Measurements from ENCODE around the gene AKAP7. TPM values are rescaled to one million over a fixed set of nuclear protein-coding genes. Genes with fewer than 3 reads are reported as not detected.
"Not testable (repeated sequence)": the region's sequence is repeated elsewhere in the genome, so short reads cannot be mapped to it uniquely, and the experiment has no call there.

Gene AKAP7
- total RNA-seq (2021; ENCODE audit: unreplicated experiment) (3.1 TPM), Bru-seq, nascent RNA (percentile 61 among the genes with signal in this experiment), BruChase-seq, experiment 1, labeled RNA remaining after a 6-hour chase (percentile 45 among the genes with signal in this experiment), BruChase-seq, experiment 2, labeled RNA remaining after a 2-hour chase (percentile 45 among the genes with signal in this experiment)
- 0.45 and 1.9 TPM in 2 replicates for polyA plus RNA-seq (2012)
- long read RNA-seq, partial matches to known transcripts: 1 of 14 reads
- long read RNA-seq, other reads (novel, unspliced or antisense): 10 of 14 reads

DNA sequence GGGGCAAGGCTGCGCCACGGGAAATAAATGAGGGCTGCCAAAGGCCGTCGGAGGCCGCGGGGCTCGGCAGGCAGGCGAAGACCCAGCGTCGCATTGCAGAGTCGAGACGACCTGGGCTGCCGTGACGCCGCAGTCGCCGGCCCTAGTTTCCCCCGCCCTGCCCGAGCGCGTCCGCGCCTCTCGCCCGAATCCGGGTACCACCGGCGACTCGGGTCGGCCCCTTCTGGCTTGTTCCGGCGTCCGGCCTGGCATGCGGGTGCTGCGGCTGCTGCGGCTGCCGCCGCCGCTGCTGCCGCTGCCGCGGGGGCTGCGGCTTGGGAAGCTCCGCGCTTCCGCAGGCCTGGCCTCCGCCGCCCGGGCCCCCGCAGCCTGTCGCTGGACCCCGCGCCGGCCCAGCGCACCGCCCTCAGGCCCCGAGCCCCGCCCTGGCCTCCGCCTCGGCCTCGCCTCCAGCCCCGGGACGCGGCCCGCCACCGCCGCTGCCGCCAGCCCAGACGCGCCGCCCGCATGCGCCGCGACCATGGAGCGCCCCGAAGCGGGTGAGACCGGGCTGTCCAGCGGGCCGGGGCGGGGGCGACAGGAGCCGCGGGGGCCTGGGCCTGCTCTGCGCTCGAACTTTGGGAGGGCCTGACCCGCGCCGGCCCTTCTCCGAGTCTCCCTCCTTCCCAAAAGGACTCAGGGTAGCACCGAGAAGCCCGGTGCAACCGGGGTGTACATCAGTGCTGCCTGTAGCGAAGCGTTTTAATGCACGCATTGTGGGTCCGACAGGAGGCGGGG, at the start of gene AKAP7:
Gene AKAP7, plus strand, starts transcription at position 224 of the 777 bp plus-strand sequence. Its CDS starts 297 bp downstream, at position 521.
- Histone ChIP-seq H3K27me3 (ENCODE audit: insufficient read depth, low read length) (no peaks in the 10 kb centered on the region), H3K9me3 (ENCODE audit: control insufficient read depth in 1 of 2, insufficient read depth in 1 of 2, low read depth in 1 of 2, low read length in 2 of 2) (no peaks in the 10 kb centered on the region), H3K4me1 (ENCODE audit: control insufficient read depth in 1 of 2, insufficient read depth in 2 of 2, low read length in 2 of 2) (peaks cover 5 to 15% of the 10 kb centered on the region in 2 experiments; a peak in 3 of 4 replicates), H4K20me1 (ENCODE audit: insufficient read depth) (no peaks in the 10 kb centered on the region), H3K4me3 (replicated peaks in 1 of 2; ENCODE audit: low read depth in 1 of 2, low read length in 2 of 2) (peak within 1 kb of the TSS; percentile 58 to 71), H3K9ac (ENCODE audit: low read length) (peak within 1 kb of the TSS; percentile 76), H3K9me2 (ENCODE audit: insufficient read depth) (no peaks in the 10 kb centered on the region), H3K27ac (ENCODE audit: low read depth, low read length) (peak within 1 kb of the TSS; percentile 67), H3K79me2 (ENCODE audit: insufficient read depth, low read length) (no peaks in the 10 kb centered on the region), H3K36me3 (ENCODE audit: control insufficient read depth in 1 of 2, insufficient read depth in 2 of 2, low read length in 2 of 2) (no peaks in the 10 kb centered on the region), H2AFZ (ENCODE audit: low read depth, low read length, poor library complexity, severe bottlenecking) (peak within 1 kb of the TSS; percentile 97), H3K4me2 (ENCODE audit: low read length) (peak within 1 kb of the TSS; percentile 90)
- TF ChIP-seq CBX3 (IDR thresholded peaks at IDR 0.05; ENCODE audit: low read depth): no peak; the same call in 1 of the 2 replicates
- TF ChIP-seq, protein P1, sequence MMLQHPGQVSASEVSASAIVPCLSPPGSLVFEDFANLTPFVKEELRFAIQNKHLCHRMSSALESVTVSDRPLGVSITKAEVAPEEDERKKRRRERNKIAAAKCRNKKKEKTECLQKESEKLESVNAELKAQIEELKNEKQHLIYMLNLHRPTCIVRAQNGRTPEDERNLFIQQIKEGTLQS (IDR thresholded peaks at IDR 0.05): no peak
- no peak for TF ChIP-seq JUND (IDR thresholded peaks at IDR 0.05)
- TF ChIP-seq SP1 (IDR thresholded peaks at IDR 0.05; ENCODE audit: low read depth): no peak
- TF ChIP-seq EGR1 (IDR thresholded peaks at IDR 0.05; ENCODE audit: low read depth): peak; percentile 60; the same call in 1 of the 2 replicates
- no peak for TF ChIP-seq POLR2A (IDR thresholded peaks at IDR 0.05; ENCODE audit: borderline replicate concordance, extremely low read depth, insufficient read depth, insufficient read length)
- no peak for TF ChIP-seq ELF1 (IDR thresholded peaks at IDR 0.05; ENCODE audit: borderline replicate concordance, low read depth)
- peak; percentile 71 for TF ChIP-seq POLR2AphosphoS5 (IDR thresholded peaks at IDR 0.05; ENCODE audit: low read depth, low read length)
- no peak for TF ChIP-seq EZH2phosphoT487 (IDR thresholded peaks at IDR 0.05; ENCODE audit: borderline replicate concordance)
- peak; percentile 97 for TF ChIP-seq ZFX (IDR thresholded peaks at IDR 0.05)
- TF ChIP-seq, protein P2, sequence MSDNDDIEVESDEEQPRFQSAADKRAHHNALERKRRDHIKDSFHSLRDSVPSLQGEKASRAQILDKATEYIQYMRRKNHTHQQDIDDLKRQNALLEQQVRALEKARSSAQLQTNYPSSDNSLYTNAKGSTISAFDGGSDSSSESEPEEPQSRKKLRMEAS (IDR thresholded peaks at IDR 0.05): peak; percentile 72
- TF ChIP-seq, protein P3, sequence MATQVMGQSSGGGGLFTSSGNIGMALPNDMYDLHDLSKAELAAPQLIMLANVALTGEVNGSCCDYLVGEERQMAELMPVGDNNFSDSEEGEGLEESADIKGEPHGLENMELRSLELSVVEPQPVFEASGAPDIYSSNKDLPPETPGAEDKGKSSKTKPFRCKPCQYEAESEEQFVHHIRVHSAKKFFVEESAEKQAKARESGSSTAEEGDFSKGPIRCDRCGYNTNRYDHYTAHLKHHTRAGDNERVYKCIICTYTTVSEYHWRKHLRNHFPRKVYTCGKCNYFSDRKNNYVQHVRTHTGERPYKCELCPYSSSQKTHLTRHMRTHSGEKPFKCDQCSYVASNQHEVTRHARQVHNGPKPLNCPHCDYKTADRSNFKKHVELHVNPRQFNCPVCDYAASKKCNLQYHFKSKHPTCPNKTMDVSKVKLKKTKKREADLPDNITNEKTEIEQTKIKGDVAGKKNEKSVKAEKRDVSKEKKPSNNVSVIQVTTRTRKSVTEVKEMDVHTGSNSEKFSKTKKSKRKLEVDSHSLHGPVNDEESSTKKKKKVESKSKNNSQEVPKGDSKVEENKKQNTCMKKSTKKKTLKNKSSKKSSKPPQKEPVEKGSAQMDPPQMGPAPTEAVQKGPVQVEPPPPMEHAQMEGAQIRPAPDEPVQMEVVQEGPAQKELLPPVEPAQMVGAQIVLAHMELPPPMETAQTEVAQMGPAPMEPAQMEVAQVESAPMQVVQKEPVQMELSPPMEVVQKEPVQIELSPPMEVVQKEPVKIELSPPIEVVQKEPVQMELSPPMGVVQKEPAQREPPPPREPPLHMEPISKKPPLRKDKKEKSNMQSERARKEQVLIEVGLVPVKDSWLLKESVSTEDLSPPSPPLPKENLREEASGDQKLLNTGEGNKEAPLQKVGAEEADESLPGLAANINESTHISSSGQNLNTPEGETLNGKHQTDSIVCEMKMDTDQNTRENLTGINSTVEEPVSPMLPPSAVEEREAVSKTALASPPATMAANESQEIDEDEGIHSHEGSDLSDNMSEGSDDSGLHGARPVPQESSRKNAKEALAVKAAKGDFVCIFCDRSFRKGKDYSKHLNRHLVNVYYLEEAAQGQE (IDR thresholded peaks at IDR 0.05; ENCODE audit: low read depth): no peak
- peak; percentile 93 for ATAC-seq
- intact Hi-C loops (cut with micrococcal nuclease): no loop called here
- RAD21 ChIA-PET (ENCODE audit: low non-redundant PET in 1 of 2, low total read pairs in 2 of 2, uncharacterized antibody in 2 of 2, unreplicated experiment in 2 of 2): no interaction called here
- DNase-seq (ENCODE audit: low read depth, low spot score): peak; percentile 52
- POLR2A ChIA-PET: no interaction called here
- CTCF ChIA-PET: no interaction called here
- no TSS peak for BruUV-seq (replicated peaks)

DNA sequence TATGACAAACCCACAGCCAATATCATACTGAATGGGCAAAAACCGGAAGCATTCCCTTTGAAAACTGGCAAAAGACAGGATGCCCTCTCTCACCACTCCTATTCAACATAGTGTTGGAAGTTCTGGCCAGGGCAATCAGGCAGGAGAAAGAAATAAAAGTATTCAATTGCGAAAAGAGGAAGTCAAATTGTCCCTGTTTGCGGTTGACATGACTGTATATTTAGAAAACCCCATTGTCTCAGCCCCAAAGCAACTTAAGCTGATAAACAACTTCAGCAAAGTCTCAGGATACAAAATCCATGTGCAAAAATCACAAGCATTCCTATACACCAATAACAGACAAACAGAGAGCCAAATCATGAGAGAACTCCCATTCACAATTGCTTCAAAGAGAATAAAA, 44.9 kb upstream of the AKAP7 start:
- DNase-seq (ENCODE audit: low read depth, low spot score); H3K27me3 ChIP-seq (ENCODE audit: insufficient read depth, low read length); H3K9me3 ChIP-seq (ENCODE audit: control insufficient read depth in 1 of 2, insufficient read depth in 1 of 2, low read depth in 1 of 2, low read length in 2 of 2); H3K27ac ChIP-seq (ENCODE audit: low read depth, low read length); H3K79me2 ChIP-seq (ENCODE audit: insufficient read depth, low read length); H3K4me3 ChIP-seq (replicated peaks in 1 of 2; ENCODE audit: low read depth in 1 of 2, low read length in 2 of 2); ATAC-seq; BruUV-seq (replicated peaks); H3K4me1 ChIP-seq (ENCODE audit: control insufficient read depth in 1 of 2, insufficient read depth in 2 of 2, low read length in 2 of 2); RAD21 ChIA-PET (ENCODE audit: low non-redundant PET in 1 of 2, low total read pairs in 2 of 2, uncharacterized antibody in 2 of 2, unreplicated experiment in 2 of 2); CTCF ChIA-PET; H2AFZ ChIP-seq (ENCODE audit: low read depth, low read length, poor library complexity, severe bottlenecking); H3K9me2 ChIP-seq (ENCODE audit: insufficient read depth); H3K9ac ChIP-seq (ENCODE audit: low read length); H3K36me3 ChIP-seq (ENCODE audit: control insufficient read depth in 1 of 2, insufficient read depth in 2 of 2, low read length in 2 of 2); POLR2A ChIA-PET; intact Hi-C loops (cut with micrococcal nuclease); H4K20me1 ChIP-seq (ENCODE audit: insufficient read depth); H3K4me2 ChIP-seq (ENCODE audit: low read length): not testable (repeated sequence)
